HFFc6 (cell line): ENCODE data around the gene PRPF6. TPM values are rescaled to one million over a fixed set of nuclear protein-coding genes. Genes with fewer than 3 reads are reported as not detected.
A peak's percentile ranks its signal among the peaks of the same experiment; 100 is the strongest.

ENCODE experiments used
- DNase-seq: peaks from one replicate; pipeline ENCODE4 v3.0.0-alpha.2; 2018
- H3K27ac Mint-ChIP-seq: 2 replicates; pipeline ENCODE4 v1.8.0; 2020; ENCODE audit warnings: mild to moderate bottlenecking, mixed read lengths
- H3K27me3 Mint-ChIP-seq: 2 replicates; pipeline ENCODE4 v1.8.0; 2021; ENCODE audit warnings: mild to moderate bottlenecking, moderate library complexity, mixed read lengths; ENCODE audit not compliant: insufficient read depth
- H3K36me3 Mint-ChIP-seq: 2 replicates; pipeline ENCODE4 v1.8.0; 2021; ENCODE audit warnings: low read depth, mixed read lengths
- H3K4me1 Mint-ChIP-seq: 2 replicates; pipeline ENCODE4 v1.8.0; 2020; ENCODE audit warnings: low read depth, mixed read lengths
- H3K4me3 Mint-ChIP-seq: 2 replicates; pipeline ENCODE4 v1.8.0; 2020; ENCODE audit warnings: mild to moderate bottlenecking, moderate library complexity, mixed read lengths
- H3K9me3 Mint-ChIP-seq: 2 replicates; pipeline ENCODE4 v1.8.0; 2020; ENCODE audit warnings: mild to moderate bottlenecking, mixed read lengths
- total RNA-seq, 6 experiments: library from RNA; stranded (reverse); fragmentation: NEBNext Ultra II Directional; extraction: Animal tissue kit (Norgen Biotek cat#: 25700); gene quantifications; 2 replicates in 1 of 6; 3 replicates in 5 of 6; pipeline ENCODE4 v1.2.3, GENCODE V29; 2021
- TF ChIP-seq, protein P1 (sequence below): fragments of 200-600 bp; sonication (generic); IDR thresholded peaks from 2 replicates; pipeline ENCODE4 v1.5.0; 2021; ENCODE audit warnings: antibody characterized with exemption, mild to moderate bottlenecking

The PRPF6 gene
- total RNA-seq, 6 experiments from 2014 or later: 70.7 to 73.2 (median 72.9) TPM

DNA sequence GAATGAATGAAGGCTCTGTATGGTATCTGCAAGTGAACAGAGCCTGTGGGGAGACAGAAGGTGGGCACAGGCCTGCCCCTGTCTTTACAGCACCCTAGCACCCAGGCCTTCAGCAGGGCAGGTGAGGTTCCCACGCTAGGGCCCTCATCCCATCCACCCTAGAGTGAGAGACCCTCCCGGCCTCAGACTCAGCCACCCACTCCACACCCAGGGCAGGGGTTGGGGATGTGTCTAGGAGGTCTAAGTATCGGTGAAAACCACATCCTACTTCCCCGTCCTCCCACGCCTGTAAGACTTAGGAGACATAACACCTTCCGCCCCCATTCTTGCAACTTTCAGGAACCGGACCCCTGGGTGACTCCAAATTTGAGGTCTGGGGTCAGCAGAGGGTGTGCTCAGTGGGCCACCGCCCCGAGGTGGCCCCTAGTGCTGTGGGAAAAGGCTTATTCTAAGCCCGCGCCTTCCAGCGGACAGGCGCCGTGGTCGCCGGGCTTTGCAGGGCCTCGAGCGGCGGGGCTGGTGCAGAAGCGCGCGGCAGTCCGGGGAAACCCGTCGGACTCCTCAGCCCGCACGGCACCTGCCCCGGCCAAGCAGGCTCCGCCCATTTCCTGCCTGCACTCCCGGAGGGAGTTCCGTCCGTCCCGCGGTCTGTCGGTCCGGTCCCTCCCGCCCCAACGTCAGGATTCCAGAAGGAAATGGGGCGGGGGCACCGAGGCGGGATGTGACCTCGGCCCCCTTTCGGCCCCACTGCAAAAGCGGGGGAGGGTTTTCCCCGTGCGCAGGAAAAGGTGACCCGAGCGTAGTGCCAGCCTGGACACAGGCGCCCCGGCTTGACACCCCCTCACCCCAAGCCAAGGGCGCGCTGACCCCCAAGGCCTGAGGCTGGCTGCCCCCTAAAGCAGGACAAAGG is 2.4 kb upstream of the PRPF6 start:
- DNase-seq: no peak
- Mint-ChIP-seq H3K9me3 (no peaks in the 10 kb centered on the region), H3K36me3 (peaks cover 17% of the 10 kb centered on the region), H3K4me1 (peaks cover 54% of the 10 kb centered on the region), H3K27me3 (no peaks in the 10 kb centered on the region; the same call in none of the 2 replicates), H3K4me3 (peak overlapping the region; percentile 68), H3K27ac (peak overlapping the region; percentile 40; the same call in 1 of the 2 replicates)
- TF ChIP-seq, protein P1, sequence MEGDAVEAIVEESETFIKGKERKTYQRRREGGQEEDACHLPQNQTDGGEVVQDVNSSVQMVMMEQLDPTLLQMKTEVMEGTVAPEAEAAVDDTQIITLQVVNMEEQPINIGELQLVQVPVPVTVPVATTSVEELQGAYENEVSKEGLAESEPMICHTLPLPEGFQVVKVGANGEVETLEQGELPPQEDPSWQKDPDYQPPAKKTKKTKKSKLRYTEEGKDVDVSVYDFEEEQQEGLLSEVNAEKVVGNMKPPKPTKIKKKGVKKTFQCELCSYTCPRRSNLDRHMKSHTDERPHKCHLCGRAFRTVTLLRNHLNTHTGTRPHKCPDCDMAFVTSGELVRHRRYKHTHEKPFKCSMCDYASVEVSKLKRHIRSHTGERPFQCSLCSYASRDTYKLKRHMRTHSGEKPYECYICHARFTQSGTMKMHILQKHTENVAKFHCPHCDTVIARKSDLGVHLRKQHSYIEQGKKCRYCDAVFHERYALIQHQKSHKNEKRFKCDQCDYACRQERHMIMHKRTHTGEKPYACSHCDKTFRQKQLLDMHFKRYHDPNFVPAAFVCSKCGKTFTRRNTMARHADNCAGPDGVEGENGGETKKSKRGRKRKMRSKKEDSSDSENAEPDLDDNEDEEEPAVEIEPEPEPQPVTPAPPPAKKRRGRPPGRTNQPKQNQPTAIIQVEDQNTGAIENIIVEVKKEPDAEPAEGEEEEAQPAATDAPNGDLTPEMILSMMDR: no peak

DNA sequence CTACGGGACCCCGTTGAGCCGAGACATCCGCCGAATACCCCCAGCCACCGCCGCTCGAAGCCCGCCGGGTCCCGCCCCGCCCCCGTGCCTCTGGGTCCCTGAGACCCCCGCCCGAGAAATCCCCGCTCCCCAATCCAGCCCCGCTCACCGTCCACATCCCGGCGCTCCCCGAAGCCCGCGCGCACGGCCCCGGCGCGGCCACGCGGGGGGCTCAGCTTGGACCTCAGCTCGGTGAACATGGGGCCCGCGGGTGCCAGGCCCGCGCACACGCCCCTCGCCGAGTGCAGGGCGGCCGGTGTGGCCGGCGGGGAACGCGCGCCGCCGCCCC is 1.7 kb upstream of the PRPF6 start:
- Mint-ChIP-seq H3K4me3 (peak overlapping the region; percentile 68), H3K36me3 (peaks cover 17% of the 10 kb centered on the region), H3K27me3 (no peaks in the 10 kb centered on the region; the same call in none of the 2 replicates), H3K4me1 (peaks cover 48% of the 10 kb centered on the region), H3K27ac (no peak overlapping the region), H3K9me3 (no peaks in the 10 kb centered on the region)
- DNase-seq: no peak
- TF ChIP-seq, protein P1: no peak

DNA sequence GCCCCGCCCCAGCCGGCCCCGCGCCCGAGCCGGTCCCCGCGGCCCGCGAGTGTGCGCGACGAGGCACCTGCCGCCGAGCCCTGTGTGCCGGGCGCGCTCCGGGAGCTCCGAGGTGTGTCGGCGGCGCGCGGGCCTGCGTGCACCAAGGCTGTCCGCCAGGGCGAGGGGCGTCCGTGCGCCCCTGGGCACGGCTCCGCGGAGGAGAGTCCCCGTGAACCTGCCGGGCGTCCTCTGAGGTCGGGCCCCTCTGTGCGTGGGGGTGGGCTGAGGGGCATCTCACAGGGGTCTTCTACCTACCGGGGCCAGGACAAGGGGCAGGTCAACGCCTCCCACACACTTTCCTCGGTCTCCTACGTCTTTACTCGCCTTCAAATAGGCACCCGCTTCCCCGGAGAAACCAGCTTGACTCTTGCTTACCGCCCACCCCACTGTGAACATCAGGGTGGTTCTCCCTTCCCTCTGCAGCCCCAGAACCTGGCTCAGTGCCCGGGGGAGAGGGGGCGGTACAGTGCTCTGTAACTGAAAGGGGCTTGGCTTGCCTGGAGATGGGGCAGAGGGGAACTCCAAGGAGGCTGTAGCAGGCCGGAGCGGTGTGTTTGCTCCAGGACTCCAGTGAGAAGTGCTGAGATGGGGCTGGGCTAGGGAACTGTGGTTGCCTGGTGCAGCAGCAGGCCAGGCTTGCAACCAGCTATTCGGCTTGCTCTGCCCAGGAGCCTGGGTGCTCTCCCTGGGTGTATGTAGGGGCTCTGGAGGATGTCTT is 1.2 kb upstream of the PRPF6 start, which contains the start of gene SAMD10:
TSS of gene SAMD10 (minus strand) at position 86 of the 760 bp plus-strand sequence. CDS start 175 bp downstream, outside the sequence.
- peak within 1 kb of the TSS; percentile 61 for H3K27ac Mint-ChIP-seq
- TF ChIP-seq, protein P1: no peak
- no peaks in the 10 kb centered on the region; the same call in none of the 2 replicates for H3K27me3 Mint-ChIP-seq
- DNase-seq: no peak
- H3K4me1 Mint-ChIP-seq: peaks cover 46% of the 10 kb centered on the region
- H3K36me3 Mint-ChIP-seq: peaks cover 21% of the 10 kb centered on the region
- H3K4me3 Mint-ChIP-seq: peak within 1 kb of the TSS; percentile 90
- no peaks in the 10 kb centered on the region for H3K9me3 Mint-ChIP-seq

GRCh38 chr20:63980317-63980805 is 571 bp upstream of the PRPF6 start:
- Mint-ChIP-seq H3K36me3 (peaks cover 23% of the 10 kb centered on the region), H3K4me3 (peak overlapping the region; percentile 90), H3K9me3 (no peaks in the 10 kb centered on the region), H3K27me3 (no peaks in the 10 kb centered on the region; the same call in none of the 2 replicates), H3K27ac (peak overlapping the region; percentile 86), H3K4me1 (peaks cover 43% of the 10 kb centered on the region)
- DNase-seq: no peak
- TF ChIP-seq, protein P1: no peak

DNA sequence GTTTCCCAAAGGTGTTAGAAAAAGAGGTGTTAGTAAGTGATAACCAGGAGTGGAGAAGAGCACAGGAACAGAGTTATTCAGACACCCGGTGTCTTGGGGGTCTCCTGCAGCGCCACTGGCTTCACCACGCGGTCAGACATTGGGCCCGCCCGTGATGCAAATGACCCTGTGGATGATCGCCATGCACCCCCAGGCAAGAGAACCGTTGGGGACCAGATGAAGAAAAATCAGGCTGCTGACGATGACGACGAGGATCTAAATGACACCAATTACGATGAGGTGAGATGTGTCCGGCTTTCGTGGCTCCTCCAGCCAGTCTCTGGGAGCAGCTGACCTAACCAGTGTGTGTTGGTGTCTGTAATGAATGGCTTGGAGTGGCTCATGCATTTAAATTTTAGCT is 2.0 kb downstream of the PRPF6 start:
- H3K9me3 Mint-ChIP-seq: no peaks in the 10 kb centered on the region
- peaks cover under 1% of the 10 kb centered on the region for H3K27me3 Mint-ChIP-seq
- H3K36me3 Mint-ChIP-seq: peaks cover 28% of the 10 kb centered on the region
- H3K27ac Mint-ChIP-seq: 0 out of 2 replicates have a peak overlapping the region, but pooled peaks have one; percentile 20
- TF ChIP-seq, protein P1: no peak
- DNase-seq: no peak
- peak overlapping the region; percentile 90; the same call in 1 of the 2 replicates for H3K4me3 Mint-ChIP-seq
- H3K4me1 Mint-ChIP-seq: peaks cover 37% of the 10 kb centered on the region
